Gastrocnemius medialis (tissue), 4 donors: Measurements from ENCODE around the gene PAK5. TPM values are rescaled to one million over a fixed set of nuclear protein-coding genes. Genes with fewer than 3 reads are reported as not detected.

ENCODE experiments used
- ATAC-seq, 2 donors: fragments of 150-250 bp; one replicate each; pipeline ENCODE4 v1.9.1; 2016
- DNase-seq, 2 donors: peaks; one replicate each; pipeline ENCODE4 v3.0.0-alpha.2; 2019
- H3K27ac ChIP-seq, 4 donors: fragments of 200-600 bp; sonication (generic); 1 replicate in 1 of 4; 2 replicates in 3 of 4; pipeline ENCODE4 v1.5.1; 2016 to 2018; ENCODE audit warnings: mild to moderate bottlenecking in 2 of 4, moderate library complexity in 1 of 4
- H3K27me3 ChIP-seq, 3 donors: fragments of 200-600 bp; sonication (generic) in 2 of 3; 1 replicate in 1 of 3; 2 replicates in 2 of 3; pipeline versions ENCODE4 v1.5.1 to v1.6.0; 2016 to 2019; ENCODE audit warnings: mild to moderate bottlenecking in 1 of 3, moderate library complexity in 1 of 3
- H3K36me3 ChIP-seq, 2 donors: fragments of 200-600 bp; sonication (generic) in 1 of 2; one replicate each; pipeline ENCODE4 v1.5.1; 2017 to 2018
- H3K4me1 ChIP-seq, 2 donors: fragments of 200-600 bp; sonication (generic) in 1 of 2; one replicate each; pipeline ENCODE4 v1.5.1; 2016 to 2017; ENCODE audit warnings: mild to moderate bottlenecking in 2 of 2
- H3K4me3 ChIP-seq, 4 donors: fragments of 200-600 bp; sonication (generic) in 3 of 4; 1 replicate in 1 of 4; 2 replicates in 3 of 4; pipeline ENCODE4 v1.5.1; 2016 to 2019; ENCODE audit warnings: mild to moderate bottlenecking in 2 of 4
- H3K9me3 ChIP-seq, 3 donors: fragments of 200-600 bp; sonication (generic) in 2 of 3; 1 replicate in 1 of 3; 2 replicates in 2 of 3; pipeline ENCODE4 v1.5.1; 2016 to 2019
- CTCF ChIP-seq, 5 experiments: fragments of 450-650 bp in 3 of 5; fragments of 200-600 bp in 2 of 5; sonication (generic) in 2 of 5; IDR thresholded peaks in 4 of 5; conservative IDR thresholded peaks in 1 of 5; 1 replicate in 4 of 5; 2 replicates in 1 of 5; pipeline ENCODE4 v1.5.1; 2016 to 2019; ENCODE audit warnings: antibody characterized with exemption in 5 of 5, mild to moderate bottlenecking in 3 of 5, moderate library complexity in 3 of 5
- POLR2A ChIP-seq, 2 donors: fragments of 450-650 bp; IDR thresholded peaks; one replicate each; pipeline ENCODE4 v1.6.1; 2017; ENCODE audit warnings: antibody characterized with exemption in 2 of 2, mild to moderate bottlenecking in 2 of 2, moderate library complexity in 2 of 2
- in situ Hi-C, 4 donors: fragments of 200-750 bp; cut with MboI; loops; one replicate each; pipeline versions ENCODE4 v1.15.0 to v1.8.0; 2017; ENCODE audit warnings: low sequenced_read_pairs in 4 of 4
- intact Hi-C: fragments of 100-400 bp; cut with DNase I; formaldehyde crosslinking; loops from one replicate; pipeline ENCODE4 v1.15.1; 2023; ENCODE audit warnings: low total_unique reads
- total RNA-seq, 4 donors: library from RNA; depleted of rRNA; stranded (reverse); fragments of >200 nt; gene quantifications; one replicate each; pipeline versions ENCODE4 v1.1.0 to v1.2.3, GENCODE V29; 2016

PAK5 gene
- total RNA-seq, 4 donors from 2014 or later = not detected

- Histone ChIP-seq H3K36me3 (no peaks in the 10 kb centered on the region), H3K4me3 (no peak overlapping the region), H3K27ac (no peak overlapping the region), H3K27me3 (no peaks in the 10 kb centered on the region), H3K4me1 (no peaks in the 10 kb centered on the region), H3K9me3 (no peaks in the 10 kb centered on the region)
- in situ Hi-C loops (loop anchor here in 1 of 4 donors (25.0 kb wide), 1 partner anchor 88 kb away; no protein-coding TSS in a partner anchor), intact Hi-C loops (no loop called here)
- TF ChIP-seq CTCF (IDR thresholded peaks at IDR 0.05 in 4 of 5, conservative IDR thresholded peaks at IDR 0.05 in 1 of 5) (no peak), POLR2A (IDR thresholded peaks at IDR 0.05) (no peak)
- DNase-seq (no peak), ATAC-seq (no peak)
Measured at GRCh38 chr20:9699181-9699580, 139.7 kb downstream of the PAK5 start.

- in situ Hi-C loops (loop anchor here in 1 of 4 donors (25.0 kb wide), 1 partner anchor 98 kb away; no protein-coding TSS in a partner anchor), intact Hi-C loops (no loop called here)
- no peaks in the 10 kb centered on the region for H3K36me3 ChIP-seq
- no peak for ATAC-seq
- no peaks in the 10 kb centered on the region for H3K27me3 ChIP-seq
- no peak overlapping the region for H3K27ac ChIP-seq
- H3K4me3 ChIP-seq = no peak overlapping the region
- H3K4me1 ChIP-seq = no peaks in the 10 kb centered on the region
- TF ChIP-seq POLR2A (IDR thresholded peaks at IDR 0.05) (no peak), CTCF (IDR thresholded peaks at IDR 0.05 in 4 of 5, conservative IDR thresholded peaks at IDR 0.05 in 1 of 5) (no peak)
- H3K9me3 ChIP-seq = no peaks in the 10 kb centered on the region
- no peak for DNase-seq
Measured at GRCh38 chr20:9689041-9689440, 149.8 kb downstream of the PAK5 start.

- in situ Hi-C loops = loop anchor here in 1 of 4 donors (25.0 kb wide), 1 partner anchor 100 kb away; no protein-coding TSS in a partner anchor
- TF ChIP-seq CTCF (IDR thresholded peaks at IDR 0.05 in 4 of 5, conservative IDR thresholded peaks at IDR 0.05 in 1 of 5) (no peak), POLR2A (IDR thresholded peaks at IDR 0.05) (no peak)
- Histone ChIP-seq H3K36me3 (no peaks in the 10 kb centered on the region), H3K27ac (no peak overlapping the region), H3K9me3 (no peaks in the 10 kb centered on the region), H3K27me3 (no peaks in the 10 kb centered on the region), H3K4me1 (no peaks in the 10 kb centered on the region), H3K4me3 (no peak overlapping the region)
- intact Hi-C loops = no loop called here
- DNase-seq (no peak), ATAC-seq (no peak)
Measured at GRCh38 chr20:9686866-9687265, 152.0 kb downstream of the PAK5 start.

GRCh38 chr20:9686455-9686854 lies 152.4 kb downstream of the PAK5 start:
- in situ Hi-C loops = loop anchor here in 1 of 4 donors (25.0 kb wide), 1 partner anchor 101 kb away; no protein-coding TSS in a partner anchor
- ATAC-seq (no peak), DNase-seq (no peak)
- Histone ChIP-seq H3K4me3 (no peak overlapping the region), H3K27me3 (no peaks in the 10 kb centered on the region), H3K9me3 (no peaks in the 10 kb centered on the region), H3K27ac (no peak overlapping the region), H3K4me1 (no peaks in the 10 kb centered on the region), H3K36me3 (no peaks in the 10 kb centered on the region)
- no peak for TF ChIP-seq POLR2A (IDR thresholded peaks at IDR 0.05)
- TF ChIP-seq CTCF (IDR thresholded peaks at IDR 0.05 in 4 of 5, conservative IDR thresholded peaks at IDR 0.05 in 1 of 5) = no peak
- intact Hi-C loops = no loop called here

- TF ChIP-seq POLR2A (IDR thresholded peaks at IDR 0.05) = no peak
- no peak for TF ChIP-seq CTCF (IDR thresholded peaks at IDR 0.05 in 4 of 5, conservative IDR thresholded peaks at IDR 0.05 in 1 of 5)
- ATAC-seq (no peak), DNase-seq (no peak)
- in situ Hi-C loops = loop anchor here in 1 of 4 donors (25.0 kb wide), 1 partner anchor 101 kb away; no protein-coding TSS in a partner anchor
- no peak overlapping the region for H3K4me3 ChIP-seq
- intact Hi-C loops = no loop called here
- H3K4me1 ChIP-seq = no peaks in the 10 kb centered on the region
- no peaks in the 10 kb centered on the region for H3K36me3 ChIP-seq
- H3K9me3 ChIP-seq = no peaks in the 10 kb centered on the region
- no peak overlapping the region for H3K27ac ChIP-seq
- no peaks in the 10 kb centered on the region for H3K27me3 ChIP-seq
Measured at GRCh38 chr20:9686001-9686400, 152.9 kb downstream of the PAK5 start.
